Lung microvascular endothelial cell (primary cell): ENCODE data around the gene TNFAIP8L3. TPM values are rescaled to one million over a fixed set of nuclear protein-coding genes. Genes with fewer than 3 reads are reported as not detected.

ENCODE experiments used
- total RNA-seq: library from RNA; depleted of rRNA; stranded (reverse); fragments of >200 nt; gene quantifications from 2 replicates; pipeline ENCODE4 v1.2.1, GENCODE V29; 2014

The TNFAIP8L3 gene
- total RNA-seq, 1 donor from 2014 or later = 112 TPM

Other genes starting within 250 kb of the TNFAIP8L3 start
- 6.5 and 10.1 TPM in 2 replicates for gene AP4E1, start 186.2 kb downstream of the TNFAIP8L3 start, total RNA-seq
- gene CYP19A1, start 243.7 kb upstream of the TNFAIP8L3 start, total RNA-seq = not detected in 2 replicates
- not detected in 2 replicates for gene GLDN, start 246.7 kb upstream of the TNFAIP8L3 start, total RNA-seq